ENCODE data around the gene LRFN4. TPM values are rescaled to one million over a fixed set of nuclear protein-coding genes. Genes with fewer than 3 reads are reported as not detected.

The LRFN4 gene
- total and polyA plus RNA-seq, 2 of the 13 experiments (the other 11 are each of a cell fraction or from before 2014, with no cell fraction given) = 1.3 to 6.8 TPM

DNA sequence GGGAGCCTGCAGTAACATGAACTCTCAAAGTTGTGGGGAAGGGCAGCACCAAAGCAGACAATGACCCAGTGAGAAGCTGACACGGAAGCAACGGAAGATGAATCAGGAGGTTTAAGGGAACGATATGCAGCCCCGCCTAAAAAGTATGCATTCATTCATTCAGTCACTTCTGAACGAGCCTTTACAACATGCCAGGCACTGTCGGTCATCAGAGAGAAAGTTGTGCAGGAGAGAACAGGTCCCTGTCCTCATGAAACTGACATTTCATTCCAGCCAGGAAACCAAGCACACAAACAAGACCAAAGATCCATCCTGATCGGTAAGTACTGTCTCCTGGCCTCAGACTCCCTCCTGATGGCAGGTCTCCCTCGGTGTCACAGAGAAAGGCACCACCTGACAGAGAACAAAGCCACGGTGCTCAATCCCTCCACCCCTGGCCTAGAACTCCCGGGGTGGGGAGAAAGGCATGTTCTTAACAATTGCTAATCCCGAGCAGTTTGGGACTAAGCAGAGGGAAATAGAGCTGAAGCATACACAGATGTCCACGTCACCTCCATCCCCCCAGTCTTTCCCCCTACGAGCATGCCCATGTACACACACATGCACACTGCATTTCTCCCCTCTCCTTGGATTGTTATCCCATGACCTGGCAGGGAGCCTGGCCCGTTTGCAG, 49.3 kb downstream of the LRFN4 start (continued):
- TF ChIP-seq, protein P1, sequence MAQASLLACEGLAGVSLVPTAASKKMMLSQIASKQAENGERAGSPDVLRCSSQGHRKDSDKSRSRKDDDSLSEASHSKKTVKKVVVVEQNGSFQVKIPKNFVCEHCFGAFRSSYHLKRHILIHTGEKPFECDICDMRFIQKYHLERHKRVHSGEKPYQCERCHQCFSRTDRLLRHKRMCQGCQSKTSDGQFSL (CRISPR knock-in tag; IDR thresholded peaks at IDR 0.05) = no peak
- TF ChIP-seq, protein P2, sequence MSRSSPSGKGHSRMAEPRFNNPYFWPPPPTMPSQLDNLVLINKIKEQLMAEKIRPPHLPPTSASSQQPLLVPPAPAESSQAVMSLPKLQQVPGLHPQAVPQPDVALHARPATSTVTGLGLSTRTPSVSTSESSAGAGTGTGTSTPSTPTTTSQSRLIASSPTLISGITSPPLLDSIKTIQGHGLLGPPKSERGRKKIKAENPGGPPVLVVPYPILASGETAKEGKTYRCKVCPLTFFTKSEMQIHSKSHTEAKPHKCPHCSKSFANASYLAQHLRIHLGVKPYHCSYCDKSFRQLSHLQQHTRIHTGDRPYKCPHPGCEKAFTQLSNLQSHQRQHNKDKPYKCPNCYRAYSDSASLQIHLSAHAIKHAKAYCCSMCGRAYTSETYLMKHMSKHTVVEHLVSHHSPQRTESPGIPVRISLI (CRISPR knock-in tag; IDR thresholded peaks at IDR 0.05; ENCODE audit: borderline replicate concordance) = no peak
- no peak for TF ChIP-seq SIX4 (CRISPR knock-in tag; IDR thresholded peaks at IDR 0.05)
- TF ChIP-seq, protein P3, sequence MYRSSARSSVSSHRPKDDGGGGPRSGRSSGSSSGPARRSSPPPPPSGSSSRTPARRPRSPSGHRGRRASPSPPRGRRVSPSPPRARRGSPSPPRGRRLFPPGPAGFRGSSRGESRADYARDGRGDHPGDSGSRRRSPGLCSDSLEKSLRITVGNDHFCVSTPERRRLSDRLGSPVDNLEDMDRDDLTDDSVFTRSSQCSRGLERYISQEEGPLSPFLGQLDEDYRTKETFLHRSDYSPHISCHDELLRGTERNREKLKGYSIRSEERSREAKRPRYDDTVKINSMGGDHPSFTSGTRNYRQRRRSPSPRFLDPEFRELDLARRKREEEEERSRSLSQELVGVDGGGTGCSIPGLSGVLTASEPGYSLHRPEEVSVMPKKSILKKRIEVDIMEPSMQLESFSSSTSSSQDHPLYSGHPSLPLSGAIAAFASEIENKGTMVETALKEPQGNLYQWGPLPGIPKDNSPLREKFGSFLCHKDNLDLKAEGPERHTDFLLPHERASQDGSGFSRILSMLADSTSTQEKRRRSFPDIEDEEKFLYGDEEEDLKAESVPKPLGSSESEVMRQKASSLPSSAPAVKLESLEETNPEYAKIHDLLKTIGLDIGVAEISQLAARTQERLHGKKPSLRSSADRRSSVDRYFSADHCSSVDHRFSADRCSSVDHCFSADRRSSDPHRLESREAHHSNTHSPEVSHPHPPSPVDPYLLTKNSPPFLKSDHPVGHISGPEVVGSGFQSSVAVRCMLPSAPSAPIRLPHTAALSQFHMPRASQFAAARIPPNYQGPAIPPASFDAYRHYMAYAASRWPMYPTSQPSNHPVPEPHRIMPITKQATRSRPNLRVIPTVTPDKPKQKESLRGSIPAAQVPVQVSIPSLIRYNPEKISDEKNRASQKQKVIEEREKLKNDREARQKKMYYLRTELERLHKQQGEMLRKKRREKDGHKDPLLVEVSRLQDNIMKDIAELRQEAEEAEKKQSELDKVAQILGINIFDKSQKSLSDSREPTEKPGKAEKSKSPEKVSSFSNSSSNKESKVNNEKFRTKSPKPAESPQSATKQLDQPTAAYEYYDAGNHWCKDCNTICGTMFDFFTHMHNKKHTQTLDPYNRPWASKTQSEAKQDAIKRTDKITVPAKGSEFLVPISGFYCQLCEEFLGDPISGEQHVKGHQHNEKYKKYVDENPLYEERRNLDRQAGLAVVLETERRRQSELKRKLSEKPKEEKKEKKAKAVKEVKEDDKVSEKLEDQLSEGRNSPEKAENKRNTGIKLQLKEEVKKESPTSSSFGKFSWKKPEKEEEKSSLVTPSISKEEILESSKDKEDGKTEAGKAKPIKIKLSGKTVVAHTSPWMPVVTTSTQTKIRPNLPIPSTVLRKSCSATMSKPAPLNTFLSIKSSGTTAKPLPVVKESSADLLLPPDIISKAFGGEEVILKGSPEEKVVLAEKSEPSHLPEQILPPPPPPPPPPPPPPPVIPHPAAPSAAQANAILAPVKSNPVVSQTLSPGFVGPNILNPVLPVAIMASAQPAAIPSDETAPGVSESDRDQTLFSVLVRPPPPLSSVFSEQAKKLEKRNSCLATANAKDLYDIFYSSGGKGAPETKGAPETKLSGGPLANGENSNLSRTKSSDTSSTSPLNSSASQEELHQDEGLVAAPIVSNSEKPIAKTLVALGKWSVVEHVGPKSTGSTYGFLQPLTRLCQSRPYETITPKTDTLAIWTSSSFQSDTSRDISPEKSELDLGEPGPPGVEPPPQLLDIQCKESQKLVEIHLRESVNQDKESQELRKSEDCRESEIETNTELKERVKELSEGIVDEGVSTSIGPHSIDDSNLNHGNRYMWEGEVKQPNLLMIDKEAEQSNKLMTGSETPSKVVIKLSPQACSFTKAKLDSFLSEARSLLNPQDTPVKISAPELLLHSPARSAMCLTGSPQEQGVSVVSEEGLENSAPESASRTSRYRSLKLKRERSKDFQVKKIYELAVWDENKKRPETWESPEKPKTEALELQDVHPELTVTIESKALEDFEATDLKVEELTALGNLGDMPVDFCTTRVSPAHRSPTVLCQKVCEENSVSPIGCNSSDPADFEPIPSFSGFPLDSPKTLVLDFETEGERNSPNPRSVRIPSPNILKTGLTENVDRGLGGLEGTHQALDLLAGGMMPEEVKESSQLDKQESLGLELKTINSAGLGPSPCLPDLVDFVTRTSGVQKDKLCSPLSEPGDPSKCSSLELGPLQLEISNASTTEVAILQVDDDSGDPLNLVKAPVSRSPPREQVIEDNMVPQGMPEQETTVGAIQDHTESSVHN (CRISPR knock-in tag; IDR thresholded peaks at IDR 0.05) = no peak
- peak; percentile 29; the same call in 1 of the 2 replicates for TF ChIP-seq BRD4 (CRISPR knock-in tag; IDR thresholded peaks at IDR 0.05)
- no peak for TF ChIP-seq ZNF550 (CRISPR knock-in tag; IDR thresholded peaks at IDR 0.05; ENCODE audit: borderline replicate concordance)
- no peak for TF ChIP-seq ZNF382 (CRISPR knock-in tag; IDR thresholded peaks at IDR 0.05; ENCODE audit: borderline replicate concordance)
- TF ChIP-seq GZF1 (CRISPR knock-in tag; IDR thresholded peaks at IDR 0.05) = no peak
- TF ChIP-seq ZFP41 (CRISPR knock-in tag; IDR thresholded peaks at IDR 0.05; ENCODE audit: borderline replicate concordance) = no peak
- TF ChIP-seq SALL1 (CRISPR knock-in tag; IDR thresholded peaks at IDR 0.05) = peak; percentile 40; the same call in 1 of the 2 replicates
- peak; percentile 24; the same call in 1 of the 2 replicates for TF ChIP-seq ZMYM2 (CRISPR knock-in tag; IDR thresholded peaks at IDR 0.05)
- TF ChIP-seq ZNF775 (CRISPR knock-in tag; IDR thresholded peaks at IDR 0.05; ENCODE audit: borderline replicate concordance) = no peak
- no peak for TF ChIP-seq KMT2A (CRISPR knock-in tag; IDR thresholded peaks at IDR 0.05)
- TF ChIP-seq ZNF577 (CRISPR knock-in tag; IDR thresholded peaks at IDR 0.05; ENCODE audit: borderline replicate concordance, low read depth) = no peak
- TF ChIP-seq, protein P4, sequence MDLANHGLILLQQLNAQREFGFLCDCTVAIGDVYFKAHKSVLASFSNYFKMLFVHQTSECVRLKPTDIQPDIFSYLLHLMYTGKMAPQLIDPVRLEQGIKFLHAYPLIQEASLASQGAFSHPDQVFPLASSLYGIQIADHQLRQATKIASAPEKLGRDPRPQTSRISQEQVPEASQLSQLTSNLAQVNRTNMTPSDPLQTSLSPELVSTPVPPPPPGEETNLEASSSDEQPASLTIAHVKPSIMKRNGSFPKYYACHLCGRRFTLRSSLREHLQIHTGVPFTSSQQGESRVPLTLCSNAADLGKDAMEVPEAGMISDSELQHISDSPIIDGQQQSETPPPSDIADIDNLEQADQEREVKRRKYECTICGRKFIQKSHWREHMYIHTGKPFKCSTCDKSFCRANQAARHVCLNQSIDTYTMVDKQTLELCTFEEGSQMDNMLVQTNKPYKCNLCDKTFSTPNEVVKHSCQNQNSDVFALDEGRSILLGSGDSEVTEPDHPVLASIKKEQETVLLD (CRISPR knock-in tag; IDR thresholded peaks at IDR 0.05; ENCODE audit: low read depth) = no peak
- TF ChIP-seq, protein P5, sequence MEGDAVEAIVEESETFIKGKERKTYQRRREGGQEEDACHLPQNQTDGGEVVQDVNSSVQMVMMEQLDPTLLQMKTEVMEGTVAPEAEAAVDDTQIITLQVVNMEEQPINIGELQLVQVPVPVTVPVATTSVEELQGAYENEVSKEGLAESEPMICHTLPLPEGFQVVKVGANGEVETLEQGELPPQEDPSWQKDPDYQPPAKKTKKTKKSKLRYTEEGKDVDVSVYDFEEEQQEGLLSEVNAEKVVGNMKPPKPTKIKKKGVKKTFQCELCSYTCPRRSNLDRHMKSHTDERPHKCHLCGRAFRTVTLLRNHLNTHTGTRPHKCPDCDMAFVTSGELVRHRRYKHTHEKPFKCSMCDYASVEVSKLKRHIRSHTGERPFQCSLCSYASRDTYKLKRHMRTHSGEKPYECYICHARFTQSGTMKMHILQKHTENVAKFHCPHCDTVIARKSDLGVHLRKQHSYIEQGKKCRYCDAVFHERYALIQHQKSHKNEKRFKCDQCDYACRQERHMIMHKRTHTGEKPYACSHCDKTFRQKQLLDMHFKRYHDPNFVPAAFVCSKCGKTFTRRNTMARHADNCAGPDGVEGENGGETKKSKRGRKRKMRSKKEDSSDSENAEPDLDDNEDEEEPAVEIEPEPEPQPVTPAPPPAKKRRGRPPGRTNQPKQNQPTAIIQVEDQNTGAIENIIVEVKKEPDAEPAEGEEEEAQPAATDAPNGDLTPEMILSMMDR (CRISPR knock-in tag; IDR thresholded peaks at IDR 0.05) = no peak
